PFSK-1 (cell line): ENCODE results near the gene VSIG10L2.

Source experiments
- FOXP2 ChIP-seq: optimal IDR thresholded peaks from 2 replicates; pipeline ENCODE3; 2011; ENCODE audit warnings: borderline replicate concordance, control low read depth, inconsistent platforms; ENCODE audit not compliant: insufficient read depth; ENCODE audit errors: extremely low read length, extremely low read depth
- POLR2AphosphoS5 ChIP-seq: IDR thresholded peaks from 2 replicates; pipeline ENCODE4 v1.6.1; 2012; ENCODE audit warnings: low read depth, mild to moderate bottlenecking, control low read depth, low read length, moderate library complexity
- REST ChIP-seq, 2 experiments: IDR thresholded peaks; 2 replicates each; pipeline versions ENCODE4 v1.6.1 to v1.8.0; 2011 to 2012; ENCODE audit warnings: low read depth in 2 of 2, low read length in 2 of 2, control low read depth in 1 of 2, inconsistent platforms in 1 of 2, mild to moderate bottlenecking in 1 of 2, moderate library complexity in 1 of 2; ENCODE audit not compliant: insufficient read depth in 1 of 2
- SIN3A ChIP-seq: IDR thresholded peaks from 2 replicates; pipeline ENCODE4 v1.6.1; 2012; ENCODE audit warnings: mild to moderate bottlenecking, low read length, moderate library complexity, borderline replicate concordance; ENCODE audit not compliant: insufficient read depth

GRCh38 chr11:125957618-125958332, 11.9 kb downstream of the VSIG10L2 start:
- no peak for TF ChIP-seq POLR2AphosphoS5
- TF ChIP-seq REST (IDR thresholded peaks at IDR 0.05; ENCODE audit: insufficient read depth in 1 of 2, low read depth in 2 of 2, low read length in 2 of 2), result no peak
- TF ChIP-seq SIN3A, result no peak
- TF ChIP-seq FOXP2, result no peak
